IPS-20b (cell line): ENCODE data around the gene IGF2BP2.
A peak's percentile ranks its signal among the peaks of the same experiment; 100 is the strongest.
"Not testable (repeated sequence)": the region's sequence is repeated elsewhere in the genome, so short reads cannot be mapped to it uniquely, and the experiment has no call there.

Source experiments
- H3K27ac ChIP-seq: one replicate; pipeline ENCODE4 v1.5.1; 2013; ENCODE audit warnings: low read length
- H3K27me3 ChIP-seq: 2 replicates; pipeline ENCODE4 v1.6.1; 2013; ENCODE audit warnings: mild to moderate bottlenecking, low read length, inconsistent platforms; ENCODE audit not compliant: insufficient read depth
- H3K36me3 ChIP-seq: 2 replicates; pipeline ENCODE4 v1.6.1; 2013; ENCODE audit warnings: low read depth, mild to moderate bottlenecking, inconsistent platforms, low read length, moderate library complexity; ENCODE audit not compliant: insufficient read depth
- H3K4me1 ChIP-seq: 2 replicates; pipeline ENCODE4 v1.6.1; 2013; ENCODE audit warnings: mild to moderate bottlenecking, control low read depth, inconsistent platforms, low read length, moderate library complexity; ENCODE audit not compliant: insufficient read depth
- H3K4me3 ChIP-seq: 2 replicates; pipeline ENCODE4 v1.5.1; 2013; ENCODE audit warnings: mild to moderate bottlenecking, low read length, inconsistent platforms
- H3K9ac ChIP-seq: 2 replicates; pipeline ENCODE4 v1.6.1; 2013; ENCODE audit warnings: low read depth, mild to moderate bottlenecking, inconsistent platforms, low read length, moderate library complexity
- H3K9me3 ChIP-seq: 2 replicates; pipeline ENCODE4 v1.6.1; 2013; ENCODE audit warnings: mild to moderate bottlenecking, low read depth, low read length, inconsistent platforms; ENCODE audit not compliant: insufficient read depth

IGF2BP2 gene

GRCh38 chr3:185653949-185654757, 170.7 kb downstream of the IGF2BP2 start:
- H3K4me1 ChIP-seq, result no peaks in the 10 kb centered on the region
- H3K36me3 ChIP-seq, result peaks cover 94% of the 10 kb centered on the region
- no peak overlapping the region for H3K27ac ChIP-seq

GRCh38 chr3:185651971-185652370, 172.9 kb downstream of the IGF2BP2 start:
- no peaks in the 10 kb centered on the region for H3K9me3 ChIP-seq
- peaks cover 96% of the 10 kb centered on the region for H3K36me3 ChIP-seq
- no peak overlapping the region for H3K27ac ChIP-seq
- H3K27me3 ChIP-seq, result no peaks in the 10 kb centered on the region
- H3K4me3 ChIP-seq, result no peak overlapping the region
- no peak overlapping the region for H3K9ac ChIP-seq
- H3K4me1 ChIP-seq, result peaks cover 3% of the 10 kb centered on the region; the same call in 1 of the 2 replicates

More at GRCh38 chr3:185653949-185654757, 170.7 kb downstream of the IGF2BP2 start:
- H3K9me3 ChIP-seq, result no peaks in the 10 kb centered on the region
- no peak overlapping the region for H3K4me3 ChIP-seq
- H3K9ac ChIP-seq, result no peak overlapping the region
- no peaks in the 10 kb centered on the region for H3K27me3 ChIP-seq

GRCh38 chr3:185649414-185649813, 175.4 kb downstream of the IGF2BP2 start:
- Histone ChIP-seq H3K9ac (no peak overlapping the region), H3K27ac (no peak overlapping the region), H3K4me3 (no peak overlapping the region), H3K27me3 (no peaks in the 10 kb centered on the region), H3K4me1 (peaks cover 12% of the 10 kb centered on the region), H3K36me3 (peaks cover 98% of the 10 kb centered on the region), H3K9me3 (no peaks in the 10 kb centered on the region)

GRCh38 chr3:185648396-185648795, 176.4 kb downstream of the IGF2BP2 start:
- peaks cover 88% of the 10 kb centered on the region for H3K36me3 ChIP-seq

GRCh38 chr3:185647880-185648210, 177.0 kb downstream of the IGF2BP2 start:
- Histone ChIP-seq H3K9me3 (no peaks in the 10 kb centered on the region), H3K4me3 (no peak overlapping the region), H3K36me3 (peaks cover 84% of the 10 kb centered on the region), H3K27ac (no peak overlapping the region), H3K27me3 (no peaks in the 10 kb centered on the region), H3K9ac (no peak overlapping the region), H3K4me1 (peaks cover 12% of the 10 kb centered on the region)

More at GRCh38 chr3:185648396-185648795, 176.4 kb downstream of the IGF2BP2 start:
- Histone ChIP-seq H3K4me3 (no peak overlapping the region), H3K4me1 (peaks cover 12% of the 10 kb centered on the region), H3K9me3 (no peaks in the 10 kb centered on the region), H3K27ac (no peak overlapping the region), H3K9ac (no peak overlapping the region), H3K27me3 (no peaks in the 10 kb centered on the region)

GRCh38 chr3:185647134-185647879, 177.5 kb downstream of the IGF2BP2 start:
- Histone ChIP-seq H3K4me3 (no peak overlapping the region), H3K9ac (no peak overlapping the region), H3K4me1 (peaks cover 12% of the 10 kb centered on the region), H3K27me3 (no peaks in the 10 kb centered on the region), H3K36me3 (peaks cover 79% of the 10 kb centered on the region), H3K9me3 (no peaks in the 10 kb centered on the region), H3K27ac (no peak overlapping the region)

- H3K9ac ChIP-seq, result peak overlapping the region; percentile 27; the same call in 1 of the 2 replicates
- peaks cover 12% of the 10 kb centered on the region for H3K4me1 ChIP-seq
- no peaks in the 10 kb centered on the region for H3K27me3 ChIP-seq
- H3K27ac ChIP-seq, result no peak overlapping the region
- H3K36me3 ChIP-seq, result peaks cover 76% of the 10 kb centered on the region
- no peaks in the 10 kb centered on the region for H3K9me3 ChIP-seq
- no peak overlapping the region for H3K4me3 ChIP-seq
These were observed 178.3 kb downstream of the IGF2BP2 start for GRCh38 chr3:185646382-185647133.

GRCh38 chr3:185645596-185646381, 179.1 kb downstream of the IGF2BP2 start:
- no peak overlapping the region for H3K4me3 ChIP-seq
- H3K4me1 ChIP-seq, result peaks cover 12% of the 10 kb centered on the region
- H3K27ac ChIP-seq, result no peak overlapping the region
- H3K27me3 ChIP-seq, result no peaks in the 10 kb centered on the region
- peak overlapping the region; percentile 27; the same call in 1 of the 2 replicates for H3K9ac ChIP-seq
- H3K36me3 ChIP-seq, result peaks cover 69% of the 10 kb centered on the region
- no peaks in the 10 kb centered on the region for H3K9me3 ChIP-seq

- not testable (repeated sequence) for H3K27ac ChIP-seq, H3K4me3 ChIP-seq, H3K9me3 ChIP-seq, H3K9ac ChIP-seq, H3K27me3 ChIP-seq
- Histone ChIP-seq H3K36me3 (peaks cover 63% of the 10 kb centered on the region), H3K4me1 (peaks cover 12% of the 10 kb centered on the region)
These were observed 179.7 kb downstream of the IGF2BP2 start for GRCh38 chr3:185645191-185645590.

- no peak overlapping the region for H3K9ac ChIP-seq
- no peaks in the 10 kb centered on the region; the same call in 1 of the 2 replicates for H3K4me1 ChIP-seq
- H3K4me3 ChIP-seq, result no peak overlapping the region
- H3K27ac ChIP-seq, result no peak overlapping the region
- H3K27me3 ChIP-seq, result no peaks in the 10 kb centered on the region
- H3K36me3 ChIP-seq, result peaks cover 14% of the 10 kb centered on the region
- no peaks in the 10 kb centered on the region for H3K9me3 ChIP-seq
These were observed 184.5 kb downstream of the IGF2BP2 start for GRCh38 chr3:185640308-185640707.

GRCh38 chr3:185639632-185640206, 185.1 kb downstream of the IGF2BP2 start:
- H3K27ac ChIP-seq, result no peak overlapping the region
- H3K27me3 ChIP-seq, result no peaks in the 10 kb centered on the region
- peaks cover 9% of the 10 kb centered on the region for H3K36me3 ChIP-seq
- H3K4me1 ChIP-seq, result no peaks in the 10 kb centered on the region
- H3K9ac ChIP-seq, result no peak overlapping the region
- H3K4me3 ChIP-seq, result no peak overlapping the region
- H3K9me3 ChIP-seq, result no peaks in the 10 kb centered on the region
